OCI-LY1 (cell line): ENCODE measurements around the gene SSTR4.
A peak's percentile ranks its signal among the peaks of the same experiment; 100 is the strongest.

ENCODE experiments used
- CTCF ChIP-seq: fragments of 200-600 bp; sonication (generic), shearing (Covaris generic); IDR thresholded peaks from 2 replicates; pipeline ENCODE4 v1.5.1; 2017; ENCODE audit warnings: mild to moderate bottlenecking, antibody characterized with exemption, low read length, moderate library complexity, mixed read lengths
- EZH2 ChIP-seq: fragments of 200-600 bp; sonication (generic), shearing (Covaris generic); IDR thresholded peaks from 2 replicates; pipeline ENCODE4 v1.8.0; 2017; ENCODE audit warnings: borderline replicate concordance, mixed run types, mild to moderate bottlenecking, antibody characterized with exemption, low read length, moderate library complexity, mixed read lengths

GRCh38 chr20:23050847-23051627 is 15.9 kb downstream of the SSTR4 start:
- peak; percentile 29; the same call in 1 of the 2 replicates for TF ChIP-seq CTCF
- no peak for TF ChIP-seq EZH2
